HFFc6 (cell line): Measurements from ENCODE around the gene C1orf167. TPM values are rescaled to one million over a fixed set of nuclear protein-coding genes. Genes with fewer than 3 reads are reported as not detected.

Source experiments
- DNase-seq: peaks from one replicate; pipeline ENCODE4 v3.0.0-alpha.2; 2018
- H3K27ac Mint-ChIP-seq: 2 replicates; pipeline ENCODE4 v1.8.0; 2020; ENCODE audit warnings: mild to moderate bottlenecking, mixed read lengths
- H3K27me3 Mint-ChIP-seq: 2 replicates; pipeline ENCODE4 v1.8.0; 2021; ENCODE audit warnings: mild to moderate bottlenecking, moderate library complexity, mixed read lengths; ENCODE audit not compliant: insufficient read depth
- H3K36me3 Mint-ChIP-seq: 2 replicates; pipeline ENCODE4 v1.8.0; 2021; ENCODE audit warnings: low read depth, mixed read lengths
- H3K4me1 Mint-ChIP-seq: 2 replicates; pipeline ENCODE4 v1.8.0; 2020; ENCODE audit warnings: low read depth, mixed read lengths
- H3K4me3 Mint-ChIP-seq: 2 replicates; pipeline ENCODE4 v1.8.0; 2020; ENCODE audit warnings: mild to moderate bottlenecking, moderate library complexity, mixed read lengths
- H3K9me3 Mint-ChIP-seq: 2 replicates; pipeline ENCODE4 v1.8.0; 2020; ENCODE audit warnings: mild to moderate bottlenecking, mixed read lengths
- CTCF ChIP-seq: fragments of 200-600 bp; sonication (generic); IDR thresholded peaks from 2 replicates; pipeline ENCODE4 v1.5.0; 2021; ENCODE audit warnings: antibody characterized with exemption, mild to moderate bottlenecking
- long read RNA-seq: library from polyadenylated mRNA; unstranded; transcript quantifications from one replicate; pipeline ENCODE4 v2.0.0, GENCODE V29; 2019
- total RNA-seq, 6 experiments: library from RNA; stranded (reverse); fragmentation: NEBNext Ultra II Directional; extraction: Animal tissue kit (Norgen Biotek cat#: 25700); gene quantifications; 2 replicates in 1 of 6; 3 replicates in 5 of 6; pipeline ENCODE4 v1.2.3, GENCODE V29; 2021

The C1orf167 gene
- total RNA-seq = under 1 TPM in 4 of 6 experiments, not detected in 2; 0.23 to 0.59 (median 0.38) TPM
- long read RNA-seq, partial matches to known transcripts = 0 of 1 reads
- long read RNA-seq, other reads (novel, unspliced or antisense) = 1 of 1 reads

GRCh38 chr1:11761988-11762406 lies at the start of gene C1orf167:
Gene C1orf167 (plus strand): TSS chr1:11762193. CDS start chr1:11764401, 2,208 bp downstream.
- Mint-ChIP-seq H3K36me3 (no peaks in the 10 kb centered on the region), H3K4me3 (no peak within 1 kb of the TSS), H3K9me3 (no peaks in the 10 kb centered on the region), H3K27me3 (peaks cover 35% of the 10 kb centered on the region), H3K27ac (no peak within 1 kb of the TSS), H3K4me1 (no peaks in the 10 kb centered on the region)
- TF ChIP-seq CTCF = no peak
- no peak for DNase-seq

- no peak for DNase-seq
- Mint-ChIP-seq H3K27me3 (peaks cover 40% of the 10 kb centered on the region), H3K4me3 (no peak overlapping the region), H3K27ac (no peak overlapping the region), H3K36me3 (no peaks in the 10 kb centered on the region), H3K4me1 (no peaks in the 10 kb centered on the region), H3K9me3 (no peaks in the 10 kb centered on the region)
- no peak for TF ChIP-seq CTCF
Observed at GRCh38 chr1:11712285-11712684, 49.7 kb upstream of the C1orf167 start.

GRCh38 chr1:11713095-11713494 lies 48.9 kb upstream of the C1orf167 start:
- Mint-ChIP-seq H3K27me3 (peaks cover 42% of the 10 kb centered on the region), H3K9me3 (no peaks in the 10 kb centered on the region), H3K36me3 (no peaks in the 10 kb centered on the region), H3K27ac (no peak overlapping the region), H3K4me3 (no peak overlapping the region), H3K4me1 (no peaks in the 10 kb centered on the region)
- no peak for DNase-seq
- TF ChIP-seq CTCF = no peak

- DNase-seq = no peak
- H3K4me3 Mint-ChIP-seq = no peak overlapping the region
- no peaks in the 10 kb centered on the region for H3K9me3 Mint-ChIP-seq
- TF ChIP-seq CTCF = no peak
- H3K27me3 Mint-ChIP-seq = peaks cover 38% of the 10 kb centered on the region
- H3K27ac Mint-ChIP-seq = no peak overlapping the region
- no peaks in the 10 kb centered on the region for H3K36me3 Mint-ChIP-seq
- H3K4me1 Mint-ChIP-seq = peaks cover 8% of the 10 kb centered on the region; the same call in 1 of the 2 replicates
Observed at GRCh38 chr1:11714831-11715575, 47.0 kb upstream of the C1orf167 start.

GRCh38 chr1:11719313-11720032 lies 42.5 kb upstream of the C1orf167 start:
- Mint-ChIP-seq H3K27ac (no peak overlapping the region), H3K4me3 (peak overlapping the region; percentile 55; the same call in 1 of the 2 replicates)

More at GRCh38 chr1:11719313-11720032, 42.5 kb upstream of the C1orf167 start:
- Mint-ChIP-seq H3K36me3 (no peaks in the 10 kb centered on the region), H3K9me3 (no peaks in the 10 kb centered on the region), H3K4me1 (peaks cover 8% of the 10 kb centered on the region; the same call in 1 of the 2 replicates), H3K27me3 (peaks cover 31% of the 10 kb centered on the region)
- DNase-seq = peak; percentile 48
- TF ChIP-seq CTCF = peak; percentile 96
